HG02973 (cell line): ENCODE measurements around the gene BCL2L1.

ENCODE experiments used
- ATAC-seq: cut with Tn5 transposase; IDR thresholded peaks from one replicate; pipeline ENCODE4 v1.9.1; 2021; ENCODE audit warnings: moderate library complexity; ENCODE audit not compliant: unreplicated experiment

The BCL2L1 gene

DNA sequence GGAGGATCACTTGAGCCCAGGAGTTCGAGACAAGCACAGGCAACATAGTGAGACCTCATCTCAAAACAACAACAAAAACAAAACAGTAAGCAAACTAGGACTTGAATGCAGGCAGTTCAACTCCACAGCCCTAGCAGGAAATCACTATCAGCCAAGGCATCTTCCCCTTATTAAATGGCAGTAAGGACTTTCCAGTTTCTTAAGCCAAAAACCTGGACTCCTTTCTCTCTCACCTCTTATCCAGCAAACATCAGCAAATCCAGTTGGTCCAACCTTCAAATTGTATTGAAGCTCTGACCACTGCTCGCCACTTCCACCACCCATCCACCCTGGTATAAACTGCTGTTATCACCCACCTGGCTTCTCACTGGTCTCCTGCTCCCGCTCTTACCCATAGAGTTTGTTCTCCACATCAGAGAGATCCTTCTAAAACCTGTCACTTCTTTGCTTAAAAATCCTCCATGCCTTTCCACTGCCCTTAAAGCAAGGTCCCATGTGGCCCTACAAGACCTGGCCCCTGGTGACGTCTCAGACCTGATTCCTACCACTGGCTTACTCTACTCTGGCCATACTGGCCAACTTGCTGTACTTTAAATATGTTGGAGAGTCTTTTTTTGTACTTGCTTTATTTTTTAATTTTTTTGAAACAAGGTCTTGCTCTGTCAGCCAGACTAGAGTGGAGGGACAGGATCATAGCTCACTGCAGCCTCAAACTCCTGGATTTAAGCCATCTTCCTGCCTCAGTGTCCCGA is 27.6 kb downstream of the BCL2L1 start:
- ATAC-seq, result no peak

GRCh38 chr20:31693987-31694661 is 28.5 kb downstream of the BCL2L1 start:
- ATAC-seq, result no peak

DNA sequence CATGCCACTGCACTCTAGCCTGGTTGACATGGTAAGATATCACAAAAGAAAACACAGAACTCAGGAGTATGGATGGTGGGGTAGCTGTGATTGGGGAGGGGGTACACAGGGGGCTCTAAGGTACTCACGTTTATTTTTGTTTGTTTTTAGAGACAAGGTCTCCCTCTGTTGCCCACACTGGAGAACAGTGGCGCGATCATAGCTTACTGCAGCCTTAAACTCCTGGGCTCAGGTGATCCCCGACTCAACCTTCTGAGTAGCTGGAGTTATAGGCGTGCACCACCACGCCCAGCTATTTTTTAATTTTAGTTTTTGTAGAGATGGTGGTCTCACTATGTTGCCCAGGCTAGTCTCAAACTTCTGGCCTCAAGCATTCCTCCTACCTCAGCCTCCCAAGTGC is 29.3 kb downstream of the BCL2L1 start:
- no peak for ATAC-seq

DNA sequence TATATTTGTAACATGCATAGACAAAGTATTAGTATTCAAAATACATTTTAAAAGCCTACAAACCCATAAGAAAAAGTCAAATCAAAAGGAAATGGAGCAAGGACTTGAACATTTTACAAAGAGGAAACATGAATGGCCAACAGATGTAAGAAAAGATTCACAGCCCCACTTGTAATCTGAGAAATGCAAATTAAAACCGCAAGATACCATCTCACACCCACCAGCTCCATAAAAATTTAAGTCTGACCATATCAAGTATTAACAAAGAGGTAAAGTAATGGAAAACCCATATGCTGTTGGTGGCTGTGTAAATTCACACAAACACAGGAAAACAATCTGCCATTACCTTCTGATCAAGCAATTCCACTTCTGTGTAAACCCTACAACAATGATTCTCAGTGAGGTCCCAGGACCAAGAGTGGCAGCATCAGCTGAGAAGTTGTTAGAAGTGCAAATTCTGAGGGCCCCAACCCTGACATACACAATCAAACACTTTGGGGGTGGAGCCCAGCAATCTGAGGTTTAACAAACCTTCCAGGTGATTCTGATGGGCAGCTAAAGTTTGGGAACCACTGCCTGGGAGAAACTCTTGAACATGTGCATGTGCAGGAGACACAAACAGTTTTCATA is 30.9 kb downstream of the BCL2L1 start:
- ATAC-seq, result no peak

DNA sequence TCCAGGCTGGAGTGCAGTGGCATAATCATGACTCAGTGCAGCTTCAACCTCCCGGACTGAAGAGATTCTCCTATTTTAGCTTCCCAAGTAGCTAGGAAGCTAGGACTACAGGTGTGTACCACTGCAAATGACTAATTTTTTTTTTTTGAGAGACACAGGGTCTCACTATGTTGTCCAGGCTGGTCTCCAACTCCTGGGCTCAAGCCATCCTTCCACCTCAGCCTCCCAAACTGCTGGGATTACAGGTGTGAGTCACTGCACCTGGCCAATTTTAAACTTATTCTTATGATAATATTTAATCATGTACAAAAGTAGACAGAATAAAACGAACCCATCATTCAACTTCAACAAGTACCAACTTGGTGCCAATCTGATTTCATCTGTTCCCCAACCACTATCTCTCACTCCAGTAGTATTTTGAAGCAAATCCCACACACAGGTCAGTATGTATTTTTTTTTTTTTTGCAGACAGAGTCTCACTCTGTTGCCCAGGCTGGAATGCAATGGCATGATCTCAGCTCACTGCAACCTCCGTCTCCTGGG is 32.5 kb downstream of the BCL2L1 start:
- ATAC-seq, result no peak

GRCh38 chr20:31689141-31689540 is 33.5 kb downstream of the BCL2L1 start:
- no peak for ATAC-seq

- ATAC-seq, result no peak
Measured at GRCh38 chr20:31687777-31688176, 34.9 kb downstream of the BCL2L1 start.

DNA sequence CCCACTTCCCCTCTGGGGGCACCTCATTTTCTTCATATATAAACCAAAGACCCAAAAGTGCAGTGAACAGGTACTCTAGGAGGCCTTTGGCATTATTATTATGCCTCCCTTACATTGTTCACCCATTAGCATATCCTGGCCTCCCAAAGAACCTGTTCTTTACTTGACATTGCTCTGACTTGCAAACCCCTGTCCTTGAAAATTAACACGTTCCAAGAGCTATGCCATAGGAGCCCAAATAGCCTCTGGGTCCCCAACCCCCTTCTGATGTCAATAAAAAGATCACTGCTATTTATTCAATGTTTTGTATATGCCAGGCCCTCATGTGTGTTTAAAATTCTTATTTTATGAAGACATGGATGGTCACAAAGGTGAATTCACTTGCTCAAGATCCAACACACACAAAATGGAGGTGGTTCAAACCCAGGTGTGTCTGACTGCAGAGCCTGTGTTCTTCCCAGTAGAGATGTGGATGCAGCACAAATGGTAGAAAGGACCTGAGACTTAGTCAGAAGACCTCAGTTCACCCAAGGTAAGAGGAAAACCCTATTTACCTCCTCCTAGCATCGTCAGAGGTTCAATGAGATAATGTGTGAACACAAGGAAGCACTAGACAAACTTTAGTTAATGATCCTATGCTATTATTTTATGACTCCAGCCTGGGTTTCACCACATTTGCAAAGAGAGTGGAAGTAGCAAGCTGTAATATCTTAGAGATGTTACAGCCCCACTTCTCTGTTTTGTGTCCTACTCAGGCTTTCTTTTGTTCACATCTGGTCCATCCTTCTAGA is 36.6 kb downstream of the BCL2L1 start:
- no peak for ATAC-seq

DNA sequence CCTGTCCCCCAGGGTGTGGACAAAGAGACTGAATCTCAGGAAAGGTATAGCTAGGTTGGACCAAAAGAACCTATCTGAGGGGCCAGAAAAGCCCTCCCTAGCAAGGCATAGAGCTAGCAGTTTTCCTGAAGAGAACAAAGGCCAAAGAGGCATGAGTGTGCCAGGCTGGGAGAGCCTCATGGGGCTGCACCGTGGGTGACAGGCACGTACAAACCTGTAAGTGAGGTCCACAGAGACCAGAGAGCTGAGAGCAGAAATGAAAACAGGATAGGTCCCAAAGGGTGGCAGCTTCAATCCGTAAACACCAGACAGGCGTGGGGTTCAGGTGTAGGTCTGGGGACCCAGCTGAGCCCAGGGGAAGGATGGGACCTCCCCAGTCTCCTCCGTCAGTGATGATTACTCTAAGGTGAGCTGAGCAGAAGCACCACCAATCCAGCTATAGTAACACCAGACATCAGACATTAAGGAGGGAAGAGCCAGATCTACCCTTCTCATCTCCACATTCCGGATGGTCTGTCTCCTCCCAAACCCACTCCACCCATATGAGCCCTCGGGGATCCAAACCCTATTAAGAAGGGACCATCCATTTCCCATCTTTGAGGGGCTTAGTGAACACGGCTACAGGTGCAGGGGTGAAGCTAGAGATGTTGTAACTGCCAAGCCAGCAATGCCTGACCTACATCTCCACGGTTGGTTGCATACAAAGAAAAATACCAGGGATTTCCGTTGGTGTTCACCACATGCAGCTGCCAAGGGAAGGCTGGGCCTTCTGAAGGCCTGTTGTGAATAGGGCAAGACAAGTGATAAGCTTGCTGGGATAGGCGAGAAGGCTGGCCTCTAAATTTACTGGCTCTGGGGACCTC is 38.3 kb downstream of the BCL2L1 start:
- ATAC-seq, result no peak

GRCh38 chr20:31682927-31683326 is 39.7 kb downstream of the BCL2L1 start:
- no peak for ATAC-seq

DNA sequence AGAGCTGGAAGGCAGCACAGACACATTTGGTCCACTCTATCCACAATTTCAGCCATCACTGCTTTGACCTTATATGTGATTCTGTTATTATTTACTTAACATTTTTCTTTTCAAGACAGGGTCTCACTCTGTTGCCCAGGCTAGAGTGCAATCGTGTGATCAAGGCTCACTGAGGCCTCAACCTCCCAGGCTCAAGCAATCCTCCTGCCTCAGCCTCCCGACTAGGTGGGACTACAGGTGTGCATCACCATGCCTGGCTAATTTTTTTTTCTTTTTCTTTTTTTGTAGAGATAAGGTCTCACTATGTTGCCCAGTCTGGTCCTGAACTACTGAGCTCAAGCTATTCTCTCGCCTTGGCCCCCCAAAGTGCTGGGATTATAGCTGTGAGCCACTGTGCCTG is 40.3 kb downstream of the BCL2L1 start:
- ATAC-seq, result no peak

DNA sequence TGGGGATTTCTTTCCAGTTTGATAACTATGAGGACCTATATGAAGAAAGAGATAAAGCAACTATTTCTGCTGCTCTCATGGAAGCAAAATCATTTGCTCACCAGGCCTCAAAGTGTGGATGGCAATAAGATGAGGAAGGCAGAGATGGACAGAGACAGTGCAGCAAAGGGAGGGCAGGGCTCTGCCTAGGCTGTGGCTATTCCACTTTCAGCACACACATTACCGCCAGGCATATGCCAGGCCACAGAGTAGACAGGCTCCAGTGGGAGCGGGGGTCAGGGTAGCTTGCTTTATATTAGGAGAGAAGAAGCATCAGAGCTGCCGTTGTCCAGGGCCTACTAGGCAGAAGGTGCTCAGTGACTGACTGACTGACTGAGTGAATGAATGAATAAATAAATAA is 40.9 kb downstream of the BCL2L1 start:
- no peak for ATAC-seq

- no peak for ATAC-seq
Measured at GRCh38 chr20:31681128-31681727, 41.4 kb downstream of the BCL2L1 start.

GRCh38 chr20:31680286-31681127 is 42.2 kb downstream of the BCL2L1 start:
- no peak for ATAC-seq

GRCh38 chr20:31679357-31680285 is 43.0 kb downstream of the BCL2L1 start:
- ATAC-seq, result no peak

GRCh38 chr20:31678389-31679356 is 44.0 kb downstream of the BCL2L1 start:
- no peak for ATAC-seq
